HCT116 (cell line): ENCODE measurements around the gene PDE4B. TPM values are rescaled to one million over a fixed set of nuclear protein-coding genes. Genes with fewer than 3 reads are reported as not detected.

ENCODE experiments used
- ATAC-seq: fragments of 200-7000 bp; cut with Tn5 transposase; 2 replicates; pipeline ENCODE4 v1.9.1; 2020; ENCODE audit warnings: mild to moderate bottlenecking, moderate library complexity
- BruUV-seq: library from RNA; stranded (reverse); fragments of 400-500 nt; replicated peaks from 2 replicates; lab custom pipeline; 2021; lab: Mats Ljungman, UMichigan
- CTCF ChIA-PET: fragments of 300-600 bp; sonication (Branson Sonifier 250); formaldehyde crosslinking; loops from one replicate; lab custom pipeline; 2021; ENCODE audit warnings: antibody characterized with exemption; lab: Charles Lee
- POLR2A ChIA-PET: fragments of 300-600, 350-600 bp; sonication (Branson Sonifier 250); formaldehyde crosslinking; loops from one replicate; lab custom pipeline; 2021; ENCODE audit warnings: antibody characterized with exemption; lab: Charles Lee
- RAD21 ChIA-PET, 2 experiments: fragments of 300-600 bp; sonication (Branson Sonifier 250); formaldehyde crosslinking; loops; one replicate each; lab custom pipeline; 2023; ENCODE audit warnings: low total read pairs in 2 of 2; ENCODE audit not compliant: uncharacterized antibody in 2 of 2, unreplicated experiment in 2 of 2, low non-redundant PET in 1 of 2; lab: Charles Lee
- DNase-seq: peaks from one replicate; pipeline ENCODE4 v3.0.0-alpha.2; 2010; ENCODE audit warnings: low read depth, low spot score
- H2AFZ ChIP-seq: fragments of 200-600 bp; shearing (Covaris generic), sonication (generic); 2 replicates; pipeline ENCODE4 v1.6.1; 2017; ENCODE audit warnings: low read depth, mixed run types, mixed read lengths, antibody characterized with exemption, low read length; ENCODE audit not compliant: poor library complexity, severe bottlenecking
- H3K27ac ChIP-seq: 2 replicates; pipeline ENCODE4 v1.5.1; 2012; ENCODE audit warnings: low read depth, low read length
- H3K27me3 ChIP-seq: fragments of 200-600 bp; sonication (generic); 2 replicates; pipeline ENCODE4 v1.6.1; 2016; ENCODE audit warnings: mixed run types, low read length, mixed read lengths; ENCODE audit not compliant: insufficient read depth
- H3K36me3 ChIP-seq, 2 experiments: fragments of 200-500 bp in 1 of 2; fragments of 200-600 bp in 1 of 2; sonication (Bioruptor generic) in 1 of 2; sonication (generic) in 1 of 2; 2 replicates each; pipeline versions ENCODE4 v1.5.1 to v1.6.1; 2014 to 2016; ENCODE audit warnings: low read length in 2 of 2, inconsistent platforms in 1 of 2, mixed read lengths in 1 of 2, mixed run types in 1 of 2; ENCODE audit not compliant: insufficient read depth in 2 of 2, control insufficient read depth in 1 of 2
- H3K4me1 ChIP-seq, 2 experiments: fragments of 200-600 bp in 1 of 2; sonication (generic) in 1 of 2; 2 replicates each; pipeline versions ENCODE4 v1.5.1 to v1.6.1; 2012 to 2017; ENCODE audit warnings: low read length in 2 of 2, inconsistent platforms in 1 of 2, mild to moderate bottlenecking in 1 of 2, mixed read lengths in 1 of 2, mixed run types in 1 of 2, moderate library complexity in 1 of 2; ENCODE audit not compliant: insufficient read depth in 2 of 2, control insufficient read depth in 1 of 2
- H3K4me2 ChIP-seq: fragments of 200-600 bp; sonication (generic); 2 replicates; pipeline ENCODE4 v1.6.1; 2017; ENCODE audit warnings: mixed run types, low read length, mixed read lengths
- H3K4me3 ChIP-seq, 2 experiments: fragments of 200-600 bp in 1 of 2; sonication (generic) in 1 of 2; replicated peaks in 1 of 2; 2 replicates each; pipeline ENCODE4 v1.5.1; 2011 to 2016; ENCODE audit warnings: low read length in 2 of 2, control low read depth in 1 of 2, low read depth in 1 of 2, mild to moderate bottlenecking in 1 of 2, mixed read lengths in 1 of 2, mixed run types in 1 of 2
- H3K79me2 ChIP-seq: fragments of 200-600 bp; sonication (generic); 2 replicates; pipeline ENCODE4 v1.6.1; 2017; ENCODE audit warnings: mild to moderate bottlenecking, mixed run types, low read length, moderate library complexity, mixed read lengths; ENCODE audit not compliant: insufficient read depth
- H3K9ac ChIP-seq: fragments of 200-600 bp; sonication (generic); 2 replicates; pipeline ENCODE4 v1.6.1; 2016; ENCODE audit warnings: low read length, mixed read lengths
- H3K9me2 ChIP-seq: fragments of 200-600 bp; sonication (generic), shearing (Covaris generic); 2 replicates; pipeline ENCODE4 v1.6.1; 2017; ENCODE audit warnings: mixed run types, mild to moderate bottlenecking, moderate library complexity; ENCODE audit not compliant: insufficient read depth
- H3K9me3 ChIP-seq, 2 experiments: fragments of 200-500 bp in 1 of 2; fragments of 200-600 bp in 1 of 2; sonication (Bioruptor generic) in 1 of 2; sonication (generic) in 1 of 2; 2 replicates each; pipeline ENCODE4 v1.6.1; 2014 to 2017; ENCODE audit warnings: low read length in 2 of 2, mixed read lengths in 2 of 2, inconsistent platforms in 1 of 2, low read depth in 1 of 2, mild to moderate bottlenecking in 1 of 2, mixed run types in 1 of 2, moderate library complexity in 1 of 2; ENCODE audit not compliant: control insufficient read depth in 1 of 2, insufficient read depth in 1 of 2
- H4K20me1 ChIP-seq: fragments of 200-600 bp; sonication (generic), shearing (Covaris generic); 2 replicates; pipeline ENCODE4 v1.6.1; 2017; ENCODE audit warnings: mixed run types, mild to moderate bottlenecking, moderate library complexity; ENCODE audit not compliant: insufficient read depth
- CBX3 ChIP-seq: IDR thresholded peaks from 2 replicates; pipeline ENCODE4 v1.6.1; 2012; ENCODE audit warnings: low read depth
- EGR1 ChIP-seq: IDR thresholded peaks from 2 replicates; pipeline ENCODE4 v1.6.1; 2012; ENCODE audit warnings: low read depth
- JUND ChIP-seq: IDR thresholded peaks from 2 replicates; pipeline ENCODE4 v1.6.1; 2012
- POLR2A ChIP-seq: IDR thresholded peaks from 2 replicates; pipeline ENCODE4 v1.7.0; 2011; ENCODE audit warnings: borderline replicate concordance; ENCODE audit not compliant: insufficient read depth, insufficient read length; ENCODE audit errors: extremely low read depth
- POLR2AphosphoS5 ChIP-seq: IDR thresholded peaks from 2 replicates; pipeline ENCODE4 v1.6.1; 2011; ENCODE audit warnings: mild to moderate bottlenecking, low read depth, low read length, moderate library complexity
- RAD21 ChIP-seq: IDR thresholded peaks from 2 replicates; pipeline ENCODE4 v1.6.1; 2012; ENCODE audit warnings: low read depth, mild to moderate bottlenecking
- ZNF274 ChIP-seq: fragments of 200-500 bp; sonication (Bioruptor generic); IDR thresholded peaks from 2 replicates; pipeline ENCODE4 v1.6.1; 2014; ENCODE audit warnings: mild to moderate bottlenecking, low read depth, low read length, inconsistent platforms
- intact Hi-C: fragments of 100-400 bp; cut with micrococcal nuclease; formaldehyde crosslinking; loops from 2 replicates; pipeline ENCODE4 v1.10.0; 2022
- total RNA-seq: library from RNA; stranded (reverse); gene quantifications from one replicate; pipeline ENCODE4 v1.2.1, GENCODE V29; 2021; ENCODE audit not compliant: unreplicated experiment
- TF ChIP-seq, protein P1 (sequence below), 3 experiments: fragments of 200-600 bp in 1 of 3; sonication (generic) in 1 of 3; IDR thresholded peaks in 2 of 3; conservative IDR thresholded peaks in 1 of 3; 2 replicates each; pipeline ENCODE4 v1.5.1; 2012 to 2017; ENCODE audit warnings: low read depth in 2 of 3, low read length in 2 of 3, antibody characterized with exemption in 1 of 3, borderline replicate concordance in 1 of 3, control low read depth in 1 of 3, mild to moderate bottlenecking in 1 of 3, mixed read lengths in 1 of 3, mixed run types in 1 of 3, moderate library complexity in 1 of 3; ENCODE audit not compliant: insufficient read depth in 1 of 3
- TF ChIP-seq, protein P2 (sequence below): IDR thresholded peaks from 2 replicates; pipeline ENCODE4 v1.6.1; 2012
- TF ChIP-seq, protein P3 (sequence below): IDR thresholded peaks from 2 replicates; pipeline ENCODE4 v1.6.1; 2012

PDE4B gene
- total RNA-seq, 1 experiment from 2014 or later = 76.9 TPM

DNA sequence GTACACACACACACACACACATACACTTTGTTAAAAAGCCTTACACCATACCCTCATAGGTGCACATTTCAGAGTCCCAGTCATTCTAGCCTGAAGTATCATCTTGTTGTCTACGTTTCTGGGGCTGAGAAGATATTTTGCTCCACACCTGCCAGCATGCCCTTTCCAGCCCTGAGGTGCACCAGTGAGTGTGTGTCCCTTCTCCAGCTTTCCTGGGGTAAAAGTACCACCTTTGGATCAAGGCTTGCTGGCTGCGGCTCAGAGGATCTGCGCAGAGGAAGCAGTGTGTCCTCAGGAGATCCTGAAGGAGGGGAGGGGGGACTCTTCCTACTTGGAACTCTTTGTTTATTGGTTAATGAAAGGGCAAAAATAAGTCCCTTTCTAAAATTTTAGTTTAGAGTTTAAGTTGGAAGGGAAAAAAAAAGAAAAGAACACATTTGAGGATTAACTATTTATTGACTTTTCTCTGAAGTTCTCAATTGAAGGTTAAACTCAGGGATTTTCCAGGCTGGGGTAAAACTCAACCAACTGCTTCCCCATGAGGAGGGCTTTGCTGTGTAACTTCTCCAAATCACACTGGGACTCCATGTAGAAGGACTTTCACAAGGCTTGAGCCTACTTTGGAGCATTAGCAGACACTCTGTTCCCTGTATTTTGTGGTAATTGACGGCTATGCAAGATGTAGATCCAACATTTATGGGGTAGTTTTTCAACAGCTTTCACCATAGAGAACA lies 540.9 kb downstream of the PDE4B start:
- Histone ChIP-seq H3K4me3 (peak overlapping the region; percentile 72), H3K4me1 (peaks cover 71 to 94% of the 10 kb centered on the region in 2 experiments), H3K27ac (peak overlapping the region; percentile 96), H4K20me1 (no peaks in the 10 kb centered on the region)
- no peak for TF ChIP-seq ZNF274
- TF ChIP-seq POLR2AphosphoS5 = 0 out of 2 replicates have a peak, but pooled peaks have one; percentile 28
- 0 out of 2 replicates have a peak, but pooled peaks have one; percentile 2 for TF ChIP-seq JUND
- TF ChIP-seq, protein P1, sequence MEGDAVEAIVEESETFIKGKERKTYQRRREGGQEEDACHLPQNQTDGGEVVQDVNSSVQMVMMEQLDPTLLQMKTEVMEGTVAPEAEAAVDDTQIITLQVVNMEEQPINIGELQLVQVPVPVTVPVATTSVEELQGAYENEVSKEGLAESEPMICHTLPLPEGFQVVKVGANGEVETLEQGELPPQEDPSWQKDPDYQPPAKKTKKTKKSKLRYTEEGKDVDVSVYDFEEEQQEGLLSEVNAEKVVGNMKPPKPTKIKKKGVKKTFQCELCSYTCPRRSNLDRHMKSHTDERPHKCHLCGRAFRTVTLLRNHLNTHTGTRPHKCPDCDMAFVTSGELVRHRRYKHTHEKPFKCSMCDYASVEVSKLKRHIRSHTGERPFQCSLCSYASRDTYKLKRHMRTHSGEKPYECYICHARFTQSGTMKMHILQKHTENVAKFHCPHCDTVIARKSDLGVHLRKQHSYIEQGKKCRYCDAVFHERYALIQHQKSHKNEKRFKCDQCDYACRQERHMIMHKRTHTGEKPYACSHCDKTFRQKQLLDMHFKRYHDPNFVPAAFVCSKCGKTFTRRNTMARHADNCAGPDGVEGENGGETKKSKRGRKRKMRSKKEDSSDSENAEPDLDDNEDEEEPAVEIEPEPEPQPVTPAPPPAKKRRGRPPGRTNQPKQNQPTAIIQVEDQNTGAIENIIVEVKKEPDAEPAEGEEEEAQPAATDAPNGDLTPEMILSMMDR (IDR thresholded peaks at IDR 0.05 in 2 of 3, conservative IDR thresholded peaks at IDR 0.05 in 1 of 3; ENCODE audit: borderline replicate concordance in 1 of 3, insufficient read depth in 1 of 3, low read depth in 2 of 3, low read length in 2 of 3) = no peak
- TF ChIP-seq, all 23 proteins: peak for 2
- ATAC-seq (no peak), DNase-seq (no peak)
- ChIA-PET POLR2A (interaction anchor here (1.0 to 4.0 kb wide), 4 partner anchors 9 to 40 kb away, joined by 3 to 25 read pairs (median 16); no protein-coding TSS in a partner anchor), CTCF (interaction anchor here (1.3 to 1.4 kb wide), 2 partner anchors 9 to 12 kb away, joined by 3 to 4 read pairs; no protein-coding TSS in a partner anchor), RAD21 (no interaction called here)
- intact Hi-C loops = no loop called here
- Histone ChIP-seq H3K27me3 (no peaks in the 10 kb centered on the region), H3K9me3 (no peaks in the 10 kb centered on the region), H3K36me3 (peaks cover 0 to 48% of the 10 kb centered on the region in 2 experiments; a peak in 2 of 4 replicates), H2AFZ (no peak overlapping the region), H3K9me2 (no peaks in the 10 kb centered on the region), H3K9ac (peak overlapping the region; percentile 81), H3K79me2 (peaks cover 84% of the 10 kb centered on the region), H3K4me2 (peak overlapping the region; percentile 83)
- BruUV-seq = no TSS peak

DNA sequence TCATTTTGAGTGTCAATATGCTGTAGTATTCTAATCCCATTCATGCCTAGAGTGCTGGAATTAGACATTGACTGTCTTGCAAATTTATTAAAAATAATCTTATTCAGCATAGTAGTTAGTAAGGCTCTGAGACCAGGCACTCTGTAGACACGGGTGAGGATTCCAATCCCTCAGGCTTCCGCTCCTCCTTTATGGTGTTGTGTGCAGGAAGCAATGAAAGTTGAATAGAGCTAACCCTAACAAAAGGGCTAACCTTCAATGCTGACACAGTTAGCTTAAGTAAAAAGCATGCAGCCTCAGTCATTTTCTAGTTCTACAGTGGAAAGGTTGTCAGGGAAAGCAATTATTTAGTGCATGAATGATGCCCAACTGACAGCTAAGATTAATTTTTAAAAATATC lies 541.6 kb downstream of the PDE4B start:
- DNase-seq (no peak), ATAC-seq (no peak)
- TF ChIP-seq RAD21 (no peak), CBX3 (no peak), ZNF274 (no peak), EGR1 (no peak), POLR2A (no peak)
- TF ChIP-seq, protein P2, sequence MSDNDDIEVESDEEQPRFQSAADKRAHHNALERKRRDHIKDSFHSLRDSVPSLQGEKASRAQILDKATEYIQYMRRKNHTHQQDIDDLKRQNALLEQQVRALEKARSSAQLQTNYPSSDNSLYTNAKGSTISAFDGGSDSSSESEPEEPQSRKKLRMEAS = no peak
- TF ChIP-seq, protein P1 (IDR thresholded peaks at IDR 0.05 in 2 of 3, conservative IDR thresholded peaks at IDR 0.05 in 1 of 3; ENCODE audit: borderline replicate concordance in 1 of 3, insufficient read depth in 1 of 3, low read depth in 2 of 3, low read length in 2 of 3) = no peak
- TF ChIP-seq, protein P3, sequence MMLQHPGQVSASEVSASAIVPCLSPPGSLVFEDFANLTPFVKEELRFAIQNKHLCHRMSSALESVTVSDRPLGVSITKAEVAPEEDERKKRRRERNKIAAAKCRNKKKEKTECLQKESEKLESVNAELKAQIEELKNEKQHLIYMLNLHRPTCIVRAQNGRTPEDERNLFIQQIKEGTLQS = no peak
- H3K27me3 ChIP-seq = no peaks in the 10 kb centered on the region
- peak overlapping the region; percentile 83 for H3K4me2 ChIP-seq
- H3K9me3 ChIP-seq = no peaks in the 10 kb centered on the region
- ChIA-PET RAD21 (no interaction called here), POLR2A (interaction anchor here (1.0 to 4.0 kb wide), 4 partner anchors 11 to 40 kb away, joined by 3 to 25 read pairs (median 6); no protein-coding TSS in a partner anchor), CTCF (interaction anchor here (1.3 kb wide), 1 partner anchor 11 kb away, joined by 3 read pairs; no protein-coding TSS in a partner anchor)
- peak overlapping the region; percentile 81 for H3K9ac ChIP-seq
- peaks cover 71 to 93% of the 10 kb centered on the region in 2 experiments for H3K4me1 ChIP-seq
- intact Hi-C loops = no loop called here
- no peaks in the 10 kb centered on the region for H3K9me2 ChIP-seq
- peaks cover 90% of the 10 kb centered on the region for H3K79me2 ChIP-seq
- H3K4me3 ChIP-seq = peak overlapping the region; percentile 72
- no TSS peak for BruUV-seq
- H3K27ac ChIP-seq = peak overlapping the region; percentile 96
- H3K36me3 ChIP-seq = peaks cover 0 to 48% of the 10 kb centered on the region in 2 experiments; a peak in 2 of 4 replicates
- no peak overlapping the region for H2AFZ ChIP-seq
- H4K20me1 ChIP-seq = no peaks in the 10 kb centered on the region
